DMS79 treated with DMSO at 0.1 percent for 48 hours (cell line): ENCODE results near the gene EXOC2.

Experiments
- DNase-seq: peaks from one replicate; lab custom pipeline; 2025; lab: John Stamatoyannopoulos, UW

EXOC2 gene

GRCh38 chr6:520820-521219 lies 172.1 kb downstream of the EXOC2 start:
- DNase-seq = no peak

GRCh38 chr6:518218-518617 lies 174.7 kb downstream of the EXOC2 start:
- no peak for DNase-seq

- DNase-seq = no peak
These were observed 176.7 kb downstream of the EXOC2 start for GRCh38 chr6:516213-516612.

- no peak for DNase-seq
These were observed 177.7 kb downstream of the EXOC2 start for GRCh38 chr6:515267-515666.

- no peak for DNase-seq
These were observed 178.5 kb downstream of the EXOC2 start for GRCh38 chr6:514396-514978.

- no peak for DNase-seq
These were observed 179.0 kb downstream of the EXOC2 start for GRCh38 chr6:513961-514360.

- no peak for DNase-seq
These were observed 179.9 kb downstream of the EXOC2 start for GRCh38 chr6:513058-513457.

GRCh38 chr6:511488-512137 lies 181.3 kb downstream of the EXOC2 start:
- no peak for DNase-seq

GRCh38 chr6:509676-510075 lies 183.3 kb downstream of the EXOC2 start:
- DNase-seq = no peak

GRCh38 chr6:508614-509013 lies 184.3 kb downstream of the EXOC2 start:
- DNase-seq = no peak

GRCh38 chr6:508006-508405 lies 184.9 kb downstream of the EXOC2 start:
- no peak for DNase-seq

GRCh38 chr6:506920-507622 lies 185.9 kb downstream of the EXOC2 start:
- DNase-seq = no peak

- no peak for DNase-seq
These were observed 186.4 kb downstream of the EXOC2 start for GRCh38 chr6:506508-506907.

- DNase-seq = no peak
These were observed 187.6 kb downstream of the EXOC2 start for GRCh38 chr6:505374-505773.

- no peak for DNase-seq
These were observed 188.4 kb downstream of the EXOC2 start for GRCh38 chr6:504446-504980.

- no peak for DNase-seq
These were observed 189.2 kb downstream of the EXOC2 start for GRCh38 chr6:503610-504362.

GRCh38 chr6:502761-503160 lies 190.2 kb downstream of the EXOC2 start:
- DNase-seq = no peak

- DNase-seq = no peak
These were observed 190.9 kb downstream of the EXOC2 start for GRCh38 chr6:501891-502601.

- no peak for DNase-seq
These were observed 193.3 kb downstream of the EXOC2 start for GRCh38 chr6:499617-500016.

GRCh38 chr6:498795-499231 lies 194.1 kb downstream of the EXOC2 start:
- DNase-seq = no peak

- DNase-seq = no peak
These were observed 195.7 kb downstream of the EXOC2 start for GRCh38 chr6:497258-497657.

GRCh38 chr6:496649-497048 lies 196.3 kb downstream of the EXOC2 start:
- DNase-seq = no peak
